ENCODE results near the gene CRYL1.

The CRYL1 gene

GRCh38 chr13:20525144-20525600, 485 bp downstream of the CRYL1 start:
- no peak for DNase-seq

DNA sequence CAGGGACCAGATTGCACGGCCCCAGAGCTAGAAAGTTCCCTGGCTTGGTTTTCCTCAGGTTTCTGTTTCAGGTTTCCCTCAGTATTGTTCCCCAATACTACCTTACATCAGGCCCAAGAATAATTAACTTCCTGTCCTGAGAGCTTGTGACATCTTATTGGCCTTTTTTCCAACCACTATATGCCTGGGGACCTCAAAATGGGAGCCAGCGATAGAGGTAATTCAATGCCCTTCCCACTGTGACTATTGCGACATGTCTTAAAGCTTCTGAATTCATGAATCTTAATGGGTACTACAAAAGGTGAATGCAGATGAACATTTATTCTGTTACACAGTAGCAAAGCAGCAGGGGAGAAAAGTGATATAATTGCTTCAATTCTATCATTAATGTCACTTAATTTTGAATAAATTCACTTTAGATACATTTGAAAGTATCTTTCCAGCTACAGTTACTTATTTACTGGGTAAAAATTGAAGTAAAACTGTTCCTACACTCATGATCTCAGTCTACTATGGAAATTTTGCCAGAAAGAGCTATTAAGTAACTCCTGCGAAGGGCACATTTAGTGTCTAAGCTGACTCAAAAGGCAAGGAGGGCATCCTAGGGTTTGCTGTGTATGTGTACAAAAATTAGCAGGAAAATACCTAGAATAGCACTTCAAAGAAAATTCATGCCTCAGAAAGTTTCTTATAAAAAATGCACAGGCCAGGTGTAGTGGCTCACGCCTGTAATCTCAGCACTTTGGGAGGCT, 4.1 kb downstream of the CRYL1 start:
- DNase-seq: no peak

- DNase-seq: no peak
These were observed 5.8 kb downstream of the CRYL1 start for GRCh38 chr13:20519875-20520274.

DNA sequence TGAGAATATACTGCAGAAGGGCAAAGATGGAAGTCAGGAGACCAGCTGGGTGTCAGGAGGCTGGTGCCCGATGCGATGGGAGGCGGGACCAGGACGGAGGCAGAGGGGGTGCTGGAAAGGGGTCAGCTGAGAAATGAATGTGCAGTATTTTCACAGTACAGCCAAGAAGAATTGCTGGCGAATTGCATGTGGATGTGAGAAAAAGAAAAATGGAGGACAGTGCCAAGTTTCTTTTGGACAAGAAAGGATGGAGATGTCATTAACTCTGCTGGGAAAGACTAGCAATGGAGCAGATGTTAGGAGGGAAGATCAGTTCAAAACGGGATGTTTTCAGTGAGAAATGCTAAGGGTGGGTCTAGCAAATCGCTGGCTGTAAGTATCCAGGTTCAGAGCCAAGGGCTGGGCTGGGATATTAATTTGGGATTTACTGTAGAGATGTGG, 7.0 kb downstream of the CRYL1 start:
- no peak for DNase-seq

- DNase-seq: no peak
These were observed 10.8 kb downstream of the CRYL1 start for GRCh38 chr13:20514866-20515265.

GRCh38 chr13:20513466-20513995, 12.1 kb downstream of the CRYL1 start:
- DNase-seq: no peak

GRCh38 chr13:20512042-20512683, 13.5 kb downstream of the CRYL1 start:
- no peak for DNase-seq

- DNase-seq: no peak
These were observed 19.0 kb downstream of the CRYL1 start for GRCh38 chr13:20506696-20507095.

- no peak for DNase-seq
These were observed 20.0 kb downstream of the CRYL1 start for GRCh38 chr13:20505405-20506366.

GRCh38 chr13:20503088-20504083, 22.3 kb downstream of the CRYL1 start:
- no peak for DNase-seq

- no peak for DNase-seq
These were observed 24.1 kb downstream of the CRYL1 start for GRCh38 chr13:20501592-20501991.

- no peak for DNase-seq
These were observed 24.5 kb downstream of the CRYL1 start for GRCh38 chr13:20501120-20501519.

- DNase-seq: no peak
These were observed 25.7 kb downstream of the CRYL1 start for GRCh38 chr13:20499986-20500385.

DNA sequence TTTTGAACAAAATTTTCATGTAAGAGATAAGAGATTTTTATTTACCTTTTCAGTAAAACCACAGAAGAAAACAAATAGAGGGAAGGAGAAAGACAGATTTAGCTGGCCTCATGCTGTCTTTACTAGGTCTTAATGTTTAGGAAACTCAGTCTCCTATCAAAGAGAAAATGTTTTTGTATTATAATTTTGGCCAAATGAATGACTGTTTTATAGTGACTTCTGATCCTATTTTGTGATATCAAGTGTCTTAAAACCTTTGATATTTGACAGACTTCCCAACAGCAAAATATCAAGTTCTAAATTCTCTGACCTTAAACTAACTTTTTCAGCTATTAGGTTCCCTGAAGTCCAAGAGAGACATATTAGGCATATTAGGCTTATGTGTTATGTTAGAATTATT, 27.0 kb downstream of the CRYL1 start:
- DNase-seq: no peak

GRCh38 chr13:20498129-20498528, 27.5 kb downstream of the CRYL1 start:
- DNase-seq: no peak

DNA sequence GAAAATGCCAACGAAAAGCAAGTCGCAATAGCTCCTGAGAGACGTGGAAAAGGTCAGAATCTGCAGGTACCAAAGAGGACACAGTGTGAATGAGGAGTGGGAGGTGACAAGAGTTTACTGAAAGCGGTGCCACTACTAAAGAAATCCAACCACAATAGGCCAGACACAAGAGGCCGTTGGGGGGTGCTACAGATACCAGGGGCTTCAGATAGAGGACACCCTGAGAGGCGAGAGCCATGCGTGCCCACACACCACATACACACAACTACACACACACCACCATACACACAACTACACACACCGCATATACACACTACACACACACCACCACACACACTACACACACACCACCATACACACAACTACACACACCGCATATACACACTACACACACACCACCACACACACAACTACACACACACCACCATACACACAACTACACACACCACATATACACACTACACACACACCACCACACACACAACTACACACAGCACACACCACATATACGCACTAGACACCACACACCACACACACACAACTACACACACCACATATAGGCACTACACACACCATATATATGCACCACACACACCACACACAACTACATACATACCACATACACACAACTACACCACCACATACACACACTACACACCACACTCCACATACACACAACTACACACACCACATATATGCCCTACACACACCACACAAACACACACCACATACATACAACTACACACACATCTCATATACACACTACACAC, 28.5 kb downstream of the CRYL1 start:
- DNase-seq: no peak

DNA sequence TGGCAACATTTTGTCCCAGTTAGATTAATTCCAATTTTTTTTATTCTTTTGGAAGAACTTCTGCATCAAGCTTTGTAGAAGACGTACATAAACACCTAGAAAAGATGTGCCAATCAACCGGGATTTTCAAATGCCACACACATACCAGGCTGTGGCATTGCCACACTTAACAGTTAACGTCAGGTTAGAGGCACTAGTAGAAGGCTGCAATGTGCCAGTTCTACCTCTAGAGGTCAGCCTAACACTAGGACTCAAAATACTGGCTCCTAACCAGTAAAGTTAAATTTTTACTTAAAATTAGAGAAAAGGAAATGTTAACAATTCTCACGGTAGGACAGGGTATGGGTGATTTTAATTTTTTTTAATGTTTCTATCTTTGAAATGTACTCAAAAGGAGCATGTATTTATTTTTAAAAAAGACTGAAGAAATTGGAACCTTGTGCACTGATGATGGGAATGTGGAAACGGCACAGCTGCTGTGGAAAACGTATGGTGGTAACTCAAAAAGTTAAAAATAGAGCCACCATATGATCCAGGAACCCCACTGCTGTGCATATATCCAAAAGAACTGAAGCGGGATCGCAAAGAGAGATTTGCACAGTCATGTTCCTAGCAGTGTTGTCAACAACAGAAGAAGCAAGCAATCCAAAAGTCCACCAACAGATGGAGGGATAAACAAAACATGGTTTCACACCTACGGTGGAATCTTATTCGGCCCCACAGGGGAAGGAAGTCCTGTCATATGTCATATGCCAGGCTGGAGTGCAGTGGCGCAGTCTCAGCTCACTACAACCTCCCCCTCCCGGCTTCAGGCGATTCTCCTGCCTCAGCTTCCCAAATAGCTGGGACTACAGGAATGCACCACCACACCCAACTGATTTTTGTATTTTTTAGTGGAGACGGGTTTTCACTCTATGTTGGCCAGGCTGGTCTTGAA, 30.3 kb downstream of the CRYL1 start:
- no peak for DNase-seq

GRCh38 chr13:20494656-20495055, 31.0 kb downstream of the CRYL1 start:
- no peak for DNase-seq

GRCh38 chr13:20492641-20493040, 33.0 kb downstream of the CRYL1 start:
- no peak for DNase-seq

GRCh38 chr13:20491926-20492435, 33.7 kb downstream of the CRYL1 start:
- DNase-seq: no peak
